Measurements from ENCODE around the gene DGKD. TPM values are rescaled to one million over a fixed set of nuclear protein-coding genes. Genes with fewer than 3 reads are reported as not detected.

Gene DGKD
- total and polyA plus RNA-seq, 2 donors (not counting 1 experiment from before 2014, with no cell fraction given) = 224 to 396 TPM

DNA sequence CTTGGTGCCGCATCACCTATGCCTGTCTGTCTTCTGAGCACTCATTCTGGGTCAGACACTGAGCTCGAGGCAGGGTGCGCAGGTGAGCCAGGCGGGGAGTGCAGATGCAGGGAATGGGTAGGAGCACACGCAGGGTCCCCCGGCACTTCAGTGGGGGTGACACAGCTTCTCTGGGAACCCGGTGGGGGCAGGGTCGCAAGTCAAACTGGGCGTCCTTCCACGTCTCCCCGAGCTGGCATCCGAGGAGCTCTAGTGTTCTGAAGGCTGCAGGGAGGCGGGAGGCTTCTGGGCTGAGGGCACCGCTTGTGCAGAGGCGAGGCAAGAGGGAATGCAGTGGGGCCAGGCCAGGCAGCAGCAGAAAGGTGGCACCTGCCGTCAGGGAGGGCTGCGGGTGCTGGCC, 86.0 kb downstream of the DGKD start:
- Mint-ChIP-seq H3K4me3 (no peak overlapping the region), H3K9me3 (ENCODE audit: insufficient read depth) (no peaks in the 10 kb centered on the region), H3K27ac (no peak overlapping the region), H3K27me3 (no peaks in the 10 kb centered on the region), H3K4me1 (peaks cover 27% of the 10 kb centered on the region)
- Histone ChIP-seq H3K27me3 (replicated peaks in 1 of 4; ENCODE audit: control extremely low read depth in 1 of 4, control insufficient read depth in 3 of 4, insufficient read depth in 4 of 4, low read length in 3 of 4) (no peaks in the 10 kb centered on the region), H3K79me2 (ENCODE audit: control insufficient read depth, insufficient read depth, low read length) (peaks cover 96% of the 10 kb centered on the region), H3K4me1 (ENCODE audit: control insufficient read depth in 2 of 2, insufficient read depth in 2 of 2, low read length in 2 of 2) (peaks cover 6 to 12% of the 10 kb centered on the region in 2 donors), H3K27ac (ENCODE audit: low read length in 2 of 2) (no peak overlapping the region), H3K9ac (ENCODE audit: low read length) (no peak overlapping the region), H3K36me3 (replicated peaks in 1 of 2; ENCODE audit: control extremely low read depth in 1 of 2, control insufficient read depth in 1 of 2, extremely low read depth in 1 of 2, insufficient read depth in 2 of 2, low read length in 1 of 2) (peaks cover 7 to 96% of the 10 kb centered on the region in 2 experiments), H3K4me2 (replicated peaks; ENCODE audit: low read depth, low read length, poor library complexity, severe bottlenecking) (no peak overlapping the region), H3K4me3 (ENCODE audit: control extremely low read depth in 1 of 5, extremely low read depth in 1 of 5, insufficient read depth in 1 of 5, low read depth in 2 of 5, low read length in 4 of 5) (no peak overlapping the region), H3K9me3 (ENCODE audit: control extremely low read depth in 1 of 3, control insufficient read depth in 2 of 3, insufficient read depth in 1 of 3, low read length in 2 of 3) (no peaks in the 10 kb centered on the region), H4K20me1 (ENCODE audit: control insufficient read depth, insufficient read depth, low read length, poor library complexity, severe bottlenecking) (peaks cover 90% of the 10 kb centered on the region), H2AFZ (ENCODE audit: insufficient read depth, low read depth, low read length, poor library complexity, severe bottlenecking) (no peak overlapping the region)
- CTCF ChIA-PET = interaction anchor here (0.9 to 16.7 kb wide), 4 partner anchors 8 to 131 kb away, joined by 3 to 426 read pairs (median 4); no protein-coding TSS in a partner anchor
- DNase-seq = no peak
- POLR2A ChIA-PET = interaction anchor here (0.9 kb wide), 1 partner anchor 22 kb away, joined by 4 read pairs; no protein-coding TSS in a partner anchor
- no peak for TF ChIP-seq EZH2 (IDR thresholded peaks at IDR 0.05; ENCODE audit: borderline replicate concordance, insufficient read depth, low read depth, low read length, poor library complexity, severe bottlenecking)
- TF ChIP-seq, protein P1, sequence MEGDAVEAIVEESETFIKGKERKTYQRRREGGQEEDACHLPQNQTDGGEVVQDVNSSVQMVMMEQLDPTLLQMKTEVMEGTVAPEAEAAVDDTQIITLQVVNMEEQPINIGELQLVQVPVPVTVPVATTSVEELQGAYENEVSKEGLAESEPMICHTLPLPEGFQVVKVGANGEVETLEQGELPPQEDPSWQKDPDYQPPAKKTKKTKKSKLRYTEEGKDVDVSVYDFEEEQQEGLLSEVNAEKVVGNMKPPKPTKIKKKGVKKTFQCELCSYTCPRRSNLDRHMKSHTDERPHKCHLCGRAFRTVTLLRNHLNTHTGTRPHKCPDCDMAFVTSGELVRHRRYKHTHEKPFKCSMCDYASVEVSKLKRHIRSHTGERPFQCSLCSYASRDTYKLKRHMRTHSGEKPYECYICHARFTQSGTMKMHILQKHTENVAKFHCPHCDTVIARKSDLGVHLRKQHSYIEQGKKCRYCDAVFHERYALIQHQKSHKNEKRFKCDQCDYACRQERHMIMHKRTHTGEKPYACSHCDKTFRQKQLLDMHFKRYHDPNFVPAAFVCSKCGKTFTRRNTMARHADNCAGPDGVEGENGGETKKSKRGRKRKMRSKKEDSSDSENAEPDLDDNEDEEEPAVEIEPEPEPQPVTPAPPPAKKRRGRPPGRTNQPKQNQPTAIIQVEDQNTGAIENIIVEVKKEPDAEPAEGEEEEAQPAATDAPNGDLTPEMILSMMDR (IDR thresholded peaks at IDR 0.05) = no peak
- WGBS (ENCODE audit: insufficient coverage) = 98% methylated on average over 17 of the region's 17 CpGs
- intact Hi-C loops (cut with micrococcal nuclease) = loop anchor here (5.0 to 10.0 kb wide), 2 partner anchors 56 to 173 kb away; no protein-coding TSS in a partner anchor
- ATAC-seq (ENCODE audit: low read depth) = no peak

DNA sequence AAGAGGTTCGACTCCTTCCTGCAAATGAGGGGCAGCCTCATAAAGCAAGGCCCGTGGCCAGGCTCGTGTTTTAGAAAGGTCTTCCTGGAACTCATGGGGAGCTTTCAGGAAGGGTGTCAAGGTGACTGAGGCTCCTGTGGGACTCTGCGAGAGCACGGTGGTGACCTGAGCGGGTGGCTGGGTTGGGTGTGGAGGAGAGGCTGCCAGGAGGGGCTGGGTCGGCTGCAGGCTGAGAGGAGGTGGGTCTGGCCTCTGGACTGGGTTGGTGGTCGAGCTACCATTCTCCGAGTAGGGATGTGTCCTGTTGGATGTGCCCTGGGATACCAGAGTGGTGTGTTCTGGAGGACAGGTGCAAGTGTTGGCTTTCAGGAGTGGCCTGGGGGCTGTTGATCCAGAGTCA, 86.4 kb downstream of the DGKD start:
- Mint-ChIP-seq H3K9me3 (ENCODE audit: insufficient read depth) (no peaks in the 10 kb centered on the region), H3K4me3 (no peak overlapping the region), H3K27ac (peak overlapping the region; percentile 77), H3K27me3 (no peaks in the 10 kb centered on the region), H3K4me1 (peaks cover 23% of the 10 kb centered on the region)
- no peak for DNase-seq
- Histone ChIP-seq H3K27ac (ENCODE audit: low read length in 2 of 2) (no peak overlapping the region), H3K27me3 (replicated peaks in 1 of 4; ENCODE audit: control extremely low read depth in 1 of 4, control insufficient read depth in 3 of 4, insufficient read depth in 4 of 4, low read length in 3 of 4) (no peaks in the 10 kb centered on the region), H3K36me3 (replicated peaks in 1 of 2; ENCODE audit: control extremely low read depth in 1 of 2, control insufficient read depth in 1 of 2, extremely low read depth in 1 of 2, insufficient read depth in 2 of 2, low read length in 1 of 2) (peaks cover 7 to 96% of the 10 kb centered on the region in 2 experiments), H3K4me3 (ENCODE audit: control extremely low read depth in 1 of 5, extremely low read depth in 1 of 5, insufficient read depth in 1 of 5, low read depth in 2 of 5, low read length in 4 of 5) (no peak overlapping the region), H3K79me2 (ENCODE audit: control insufficient read depth, insufficient read depth, low read length) (peaks cover 96% of the 10 kb centered on the region), H3K9me3 (ENCODE audit: control extremely low read depth in 1 of 3, control insufficient read depth in 2 of 3, insufficient read depth in 1 of 3, low read length in 2 of 3) (no peaks in the 10 kb centered on the region), H3K4me1 (ENCODE audit: control insufficient read depth in 2 of 2, insufficient read depth in 2 of 2, low read length in 2 of 2) (peaks cover 5 to 8% of the 10 kb centered on the region in 2 donors), H2AFZ (ENCODE audit: insufficient read depth, low read depth, low read length, poor library complexity, severe bottlenecking) (no peak overlapping the region), H3K4me2 (replicated peaks; ENCODE audit: low read depth, low read length, poor library complexity, severe bottlenecking) (no peak overlapping the region), H4K20me1 (ENCODE audit: control insufficient read depth, insufficient read depth, low read length, poor library complexity, severe bottlenecking) (peaks cover 90% of the 10 kb centered on the region), H3K9ac (ENCODE audit: low read length) (no peak overlapping the region)
- ATAC-seq (ENCODE audit: low read depth) = no peak
- CTCF ChIA-PET = interaction anchor here (0.9 to 16.7 kb wide), 2 partner anchors 7 to 37 kb away, joined by 3 to 426 read pairs; no protein-coding TSS in a partner anchor
- POLR2A ChIA-PET = no interaction called here
- no peak for TF ChIP-seq EZH2 (IDR thresholded peaks at IDR 0.05; ENCODE audit: borderline replicate concordance, insufficient read depth, low read depth, low read length, poor library complexity, severe bottlenecking)
- TF ChIP-seq, protein P1 (IDR thresholded peaks at IDR 0.05) = no peak
- intact Hi-C loops (cut with micrococcal nuclease) = loop anchor here (5.0 to 10.0 kb wide), 2 partner anchors 56 to 173 kb away; no protein-coding TSS in a partner anchor
- 95% methylated on average over 9 of the region's 9 CpGs for WGBS (ENCODE audit: insufficient coverage)
